HEK293T (cell line): ENCODE measurements around the gene KRAS.

Experiments
- ARNT ChIP-seq: fragments of 450-650 bp; IDR thresholded peaks from 2 replicates; pipeline ENCODE4 v1.6.1; 2017; ENCODE audit warnings: mild to moderate bottlenecking
- FOXM1 ChIP-seq: fragments of 450-650 bp; IDR thresholded peaks from 2 replicates; pipeline ENCODE4 v1.6.1; 2017; ENCODE audit warnings: mild to moderate bottlenecking, borderline replicate concordance
- LEF1 ChIP-seq: fragments of 450-650 bp; IDR thresholded peaks from 2 replicates; pipeline ENCODE4 v1.6.1; 2017; ENCODE audit warnings: mild to moderate bottlenecking, borderline replicate concordance
- SP1 ChIP-seq: fragments of 450-650 bp; IDR thresholded peaks from 2 replicates; pipeline ENCODE4 v1.6.1; 2017
- SUZ12 ChIP-seq: fragments of 450-650 bp; IDR thresholded peaks from 2 replicates; pipeline ENCODE4 v1.6.1; 2016; ENCODE audit warnings: mild to moderate bottlenecking
- TARDBP ChIP-seq: fragments of 450-650 bp; IDR thresholded peaks from 2 replicates; pipeline ENCODE4 v1.6.1; 2016

- TF ChIP-seq FOXM1 (no peak), LEF1 (no peak), TARDBP (no peak), SP1 (no peak), SUZ12 (no peak), ARNT (no peak)
Measured at GRCh38 chr12:25187781-25188180, 62.9 kb downstream of the KRAS start.
